IPS-18c (cell line): ENCODE data around the gene CORO2A.

Experiments
- H3K4me3 ChIP-seq: 2 replicates; pipeline ENCODE4 v1.7.0; 2013; ENCODE audit warnings: low read depth, mild to moderate bottlenecking, low read length, moderate library complexity; ENCODE audit not compliant: insufficient read depth
- H3K9me3 ChIP-seq: one replicate; pipeline ENCODE4 v1.6.1; 2013; ENCODE audit warnings: mild to moderate bottlenecking, low read length, moderate library complexity; ENCODE audit not compliant: control insufficient read depth, insufficient read depth

The CORO2A gene

DNA sequence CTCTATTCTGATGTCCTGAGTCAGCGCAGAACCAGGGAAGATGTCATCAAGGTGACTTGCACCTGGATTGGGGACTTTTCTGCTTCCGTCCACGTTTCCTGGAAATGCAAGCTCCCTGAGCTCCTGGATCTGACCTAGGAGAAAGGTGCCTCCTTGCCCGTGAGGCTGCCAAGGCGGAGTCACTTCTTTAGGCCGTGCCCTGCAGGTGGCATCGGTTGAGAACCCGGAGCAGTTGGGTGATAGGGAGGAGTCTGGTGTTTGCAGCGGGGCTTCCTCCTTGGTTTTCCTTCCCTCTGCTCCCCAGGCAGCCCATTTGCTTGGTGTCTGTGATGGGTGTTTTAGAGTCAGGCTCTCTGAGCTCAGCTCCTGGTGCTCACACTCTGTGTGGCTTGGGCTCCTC lies 120.7 kb downstream of the CORO2A start:
- H3K4me3 ChIP-seq, result no peak overlapping the region
- no peaks in the 10 kb centered on the region for H3K9me3 ChIP-seq
